ENCODE results near the gene ZNF579.
A peak's percentile ranks its signal among the peaks of the same experiment; 100 is the strongest.

DNA sequence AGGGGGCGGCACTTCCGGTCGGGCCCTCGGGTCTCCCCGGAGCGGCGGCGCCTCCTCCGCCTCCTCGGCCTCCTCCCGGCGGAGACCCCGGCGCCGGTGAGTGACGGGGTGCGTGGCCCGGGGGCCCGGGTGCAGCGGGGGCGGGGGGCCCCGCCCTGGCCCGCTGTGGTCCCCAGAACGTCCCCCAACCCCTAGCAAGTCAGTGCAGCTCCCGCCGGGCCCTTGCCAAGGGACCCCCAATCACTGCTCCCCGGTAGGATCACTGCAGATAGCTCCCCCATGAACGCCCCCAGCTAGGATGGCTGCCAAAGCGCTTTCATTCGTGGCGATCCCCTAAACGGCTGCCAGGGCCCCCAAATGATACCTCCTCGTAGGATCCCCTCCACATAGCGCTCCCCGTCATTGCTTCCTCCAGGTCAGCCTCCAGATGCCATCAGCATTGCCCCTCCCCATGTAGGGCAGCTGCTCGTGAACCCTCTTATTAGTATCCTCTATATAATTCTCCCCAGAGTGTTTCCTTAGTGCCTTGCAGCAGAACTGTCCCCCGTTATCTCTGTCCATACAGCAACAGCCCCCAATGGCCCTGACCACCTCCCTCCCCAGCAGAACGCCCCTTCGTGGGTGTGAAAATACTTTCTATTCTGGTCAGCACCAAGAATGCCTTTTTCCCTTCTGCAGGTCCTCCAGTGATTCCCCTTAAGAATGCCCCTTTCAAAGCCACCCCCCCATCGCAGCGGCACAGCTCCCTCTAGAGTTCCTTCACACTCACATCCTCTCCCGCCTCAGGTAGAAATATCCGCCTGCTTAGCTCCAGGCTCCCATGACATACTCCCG lies 25.2 kb upstream of the ZNF579 start, which contains the start of gene ZNF865:
- no peak for TF ChIP-seq EZH2 (conservative IDR thresholded peaks at IDR 0.05; ENCODE audit: low read depth, low read length)
- TF ChIP-seq GTF2F1 (IDR thresholded peaks at IDR 0.05; ENCODE audit: low read length), result no peak
- no peak for TF ChIP-seq CREB1 (IDR thresholded peaks at IDR 0.05)
- 0 out of 2 replicates have a peak, but pooled peaks have one; percentile 16 for TF ChIP-seq CREB1 (CRISPR knock-in tag; IDR thresholded peaks at IDR 0.05)
- TF ChIP-seq, protein P1, sequence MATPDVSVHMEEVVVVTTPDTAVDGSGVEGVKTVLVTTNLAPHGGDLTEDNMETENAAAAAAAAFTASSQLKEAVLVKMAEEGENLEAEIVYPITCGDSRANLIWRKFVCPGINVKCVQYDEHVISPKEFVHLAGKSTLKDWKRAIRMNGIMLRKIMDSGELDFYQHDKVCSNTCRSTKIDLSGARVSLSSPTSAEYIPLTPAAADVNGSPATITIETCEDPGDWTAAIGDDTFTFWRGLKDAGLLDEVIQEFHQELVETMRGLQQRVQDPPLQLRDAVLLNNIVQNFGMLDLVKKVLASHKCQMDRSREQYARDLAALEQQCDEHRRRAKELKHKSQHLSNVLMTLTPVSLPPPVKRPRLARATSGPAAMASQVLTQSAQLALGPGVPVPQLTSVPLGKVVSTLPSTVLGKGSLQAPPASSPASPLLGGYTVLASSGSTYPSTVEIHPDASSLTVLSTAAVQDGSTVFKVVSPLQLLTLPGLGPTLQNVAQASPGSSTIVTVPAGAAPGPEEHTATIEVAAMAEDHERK (CRISPR knock-in tag; IDR thresholded peaks at IDR 0.05; ENCODE audit: low read depth), result no peak
- TF ChIP-seq, protein P2, sequence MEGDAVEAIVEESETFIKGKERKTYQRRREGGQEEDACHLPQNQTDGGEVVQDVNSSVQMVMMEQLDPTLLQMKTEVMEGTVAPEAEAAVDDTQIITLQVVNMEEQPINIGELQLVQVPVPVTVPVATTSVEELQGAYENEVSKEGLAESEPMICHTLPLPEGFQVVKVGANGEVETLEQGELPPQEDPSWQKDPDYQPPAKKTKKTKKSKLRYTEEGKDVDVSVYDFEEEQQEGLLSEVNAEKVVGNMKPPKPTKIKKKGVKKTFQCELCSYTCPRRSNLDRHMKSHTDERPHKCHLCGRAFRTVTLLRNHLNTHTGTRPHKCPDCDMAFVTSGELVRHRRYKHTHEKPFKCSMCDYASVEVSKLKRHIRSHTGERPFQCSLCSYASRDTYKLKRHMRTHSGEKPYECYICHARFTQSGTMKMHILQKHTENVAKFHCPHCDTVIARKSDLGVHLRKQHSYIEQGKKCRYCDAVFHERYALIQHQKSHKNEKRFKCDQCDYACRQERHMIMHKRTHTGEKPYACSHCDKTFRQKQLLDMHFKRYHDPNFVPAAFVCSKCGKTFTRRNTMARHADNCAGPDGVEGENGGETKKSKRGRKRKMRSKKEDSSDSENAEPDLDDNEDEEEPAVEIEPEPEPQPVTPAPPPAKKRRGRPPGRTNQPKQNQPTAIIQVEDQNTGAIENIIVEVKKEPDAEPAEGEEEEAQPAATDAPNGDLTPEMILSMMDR (CRISPR knock-in tag; IDR thresholded peaks at IDR 0.05), result peak; percentile 94
- TF ChIP-seq SP140L (CRISPR knock-in tag; IDR thresholded peaks at IDR 0.05; ENCODE audit: borderline replicate concordance), result no peak
- TF ChIP-seq MAFK (conservative IDR thresholded peaks at IDR 0.05 in 1 of 2, IDR thresholded peaks at IDR 0.05 in 1 of 2; ENCODE audit: low read length in 2 of 2), result no peak
- TF ChIP-seq, protein P3, sequence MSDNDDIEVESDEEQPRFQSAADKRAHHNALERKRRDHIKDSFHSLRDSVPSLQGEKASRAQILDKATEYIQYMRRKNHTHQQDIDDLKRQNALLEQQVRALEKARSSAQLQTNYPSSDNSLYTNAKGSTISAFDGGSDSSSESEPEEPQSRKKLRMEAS (IDR thresholded peaks at IDR 0.05), result peak; percentile 56; the same call in 1 of the 2 replicates
